Fibroblast of lung (primary cell): ENCODE measurements around the gene MYH9.

Experiments used
- EZH2 ChIP-seq: IDR thresholded peaks from 2 replicates; pipeline ENCODE4 v1.5.1; 2012; ENCODE audit warnings: low read length, control low read depth, mild to moderate bottlenecking; ENCODE audit errors: missing control alignments
- TF ChIP-seq, protein P1 (sequence below), 2 donors: IDR thresholded peaks in 1 of 2; conservative IDR thresholded peaks in 1 of 2; 1 replicate in 1 of 2; 2 replicates in 1 of 2; pipeline ENCODE4 v1.5.1; 2011 to 2012; ENCODE audit warnings: low read length in 2 of 2, control low read depth in 1 of 2, inconsistent platforms in 1 of 2, low read depth in 1 of 2, mild to moderate bottlenecking in 1 of 2

DNA sequence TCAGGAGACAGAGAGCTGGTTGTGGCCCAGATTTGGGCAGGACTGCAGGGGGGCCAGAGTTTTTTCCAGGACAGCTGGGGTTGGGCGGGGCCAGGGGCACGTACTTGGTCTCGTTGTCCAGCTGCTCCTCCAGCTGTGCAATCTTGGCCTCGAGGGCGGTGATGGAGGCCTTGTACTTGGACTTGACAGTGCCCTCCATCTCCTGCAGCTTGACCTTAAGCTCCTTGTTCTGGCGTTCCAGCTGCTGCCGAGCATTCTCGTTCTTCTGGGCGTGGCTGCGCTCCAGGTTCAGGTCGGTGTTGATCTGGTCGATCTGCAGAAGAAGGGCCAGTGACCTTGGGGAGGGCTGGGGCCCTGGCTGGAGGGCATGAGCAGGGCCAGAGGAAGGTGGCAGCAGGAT is 102.8 kb downstream of the MYH9 start:
- TF ChIP-seq, protein P1, sequence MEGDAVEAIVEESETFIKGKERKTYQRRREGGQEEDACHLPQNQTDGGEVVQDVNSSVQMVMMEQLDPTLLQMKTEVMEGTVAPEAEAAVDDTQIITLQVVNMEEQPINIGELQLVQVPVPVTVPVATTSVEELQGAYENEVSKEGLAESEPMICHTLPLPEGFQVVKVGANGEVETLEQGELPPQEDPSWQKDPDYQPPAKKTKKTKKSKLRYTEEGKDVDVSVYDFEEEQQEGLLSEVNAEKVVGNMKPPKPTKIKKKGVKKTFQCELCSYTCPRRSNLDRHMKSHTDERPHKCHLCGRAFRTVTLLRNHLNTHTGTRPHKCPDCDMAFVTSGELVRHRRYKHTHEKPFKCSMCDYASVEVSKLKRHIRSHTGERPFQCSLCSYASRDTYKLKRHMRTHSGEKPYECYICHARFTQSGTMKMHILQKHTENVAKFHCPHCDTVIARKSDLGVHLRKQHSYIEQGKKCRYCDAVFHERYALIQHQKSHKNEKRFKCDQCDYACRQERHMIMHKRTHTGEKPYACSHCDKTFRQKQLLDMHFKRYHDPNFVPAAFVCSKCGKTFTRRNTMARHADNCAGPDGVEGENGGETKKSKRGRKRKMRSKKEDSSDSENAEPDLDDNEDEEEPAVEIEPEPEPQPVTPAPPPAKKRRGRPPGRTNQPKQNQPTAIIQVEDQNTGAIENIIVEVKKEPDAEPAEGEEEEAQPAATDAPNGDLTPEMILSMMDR (conservative IDR thresholded peaks at IDR 0.05 in 1 of 2, IDR thresholded peaks at IDR 0.05 in 1 of 2; ENCODE audit: low read depth in 1 of 2, low read length in 2 of 2): no peak
- TF ChIP-seq EZH2: no peak
